ENCODE results near the gene SLC7A4.

GRCh38 chr22:21033895-21034294, 1.5 kb upstream of the SLC7A4 start:
- no peak for TF ChIP-seq CTCF (conservative IDR thresholded peaks at IDR 0.05; ENCODE audit: low read depth, low read length)
- no peak for TF ChIP-seq EZH2 (IDR thresholded peaks at IDR 0.05; ENCODE audit: borderline replicate concordance, low read depth, low read length, poor library complexity, severe bottlenecking)

Measured in A673 (cell line).